Panc1 (cell line): Measurements from ENCODE around the gene ZNF800. TPM values are rescaled to one million over a fixed set of nuclear protein-coding genes. Genes with fewer than 3 reads are reported as not detected.

Experiments used
- ATAC-seq: fragments of 200-7000 bp; cut with Tn5 transposase; 2 replicates; pipeline ENCODE4 v1.9.1; 2020; ENCODE audit warnings: mild to moderate bottlenecking, moderate library complexity
- BruUV-seq: library from RNA; stranded (reverse); fragments of 400-500 nt; replicated peaks from 2 replicates; lab custom pipeline; 2021; lab: Mats Ljungman, UMichigan
- CTCF ChIA-PET: fragments of 300-600 bp; sonication (Branson Sonifier 250); formaldehyde crosslinking; loops from one replicate; lab custom pipeline; 2022; ENCODE audit warnings: antibody characterized with exemption; lab: Charles Lee
- POLR2A ChIA-PET: fragments of 300-600 bp; sonication (Branson Sonifier 250); formaldehyde crosslinking; loops from one replicate; lab custom pipeline; 2022; ENCODE audit warnings: antibody characterized with exemption; lab: Charles Lee
- DNase-seq: peaks from one replicate; pipeline ENCODE4 v3.0.0-alpha.2; 2010; ENCODE audit warnings: low read depth, low spot score
- H3K27ac ChIP-seq: 2 replicates; pipeline ENCODE4 v1.5.1; 2011; ENCODE audit warnings: mild to moderate bottlenecking, low read length, inconsistent platforms
- H3K27me3 ChIP-seq: fragments of 200-500 bp; sonication (Bioruptor generic); 2 replicates; pipeline ENCODE4 v1.6.0; 2014; ENCODE audit warnings: low read length, inconsistent platforms; ENCODE audit not compliant: control insufficient read depth, insufficient read depth
- H3K36me3 ChIP-seq: fragments of 200-500 bp; sonication (Bioruptor generic); 2 replicates; pipeline ENCODE4 v1.5.1; 2014; ENCODE audit warnings: inconsistent platforms, mild to moderate bottlenecking, low read length, moderate library complexity; ENCODE audit not compliant: control insufficient read depth, insufficient read depth
- H3K4me1 ChIP-seq: 2 replicates; pipeline ENCODE4 v1.5.1; 2011; ENCODE audit warnings: inconsistent platforms, mild to moderate bottlenecking, low read length, moderate library complexity; ENCODE audit not compliant: control insufficient read depth, insufficient read depth
- H3K4me3 ChIP-seq, 2 experiments: 2 replicates each; pipeline ENCODE4 v1.5.1; 2011 to 2012; ENCODE audit warnings: low read depth in 2 of 2, low read length in 2 of 2, mild to moderate bottlenecking in 2 of 2, inconsistent platforms in 1 of 2, moderate library complexity in 1 of 2
- H3K9me3 ChIP-seq: fragments of 200-500 bp; sonication (Bioruptor generic); 2 replicates; pipeline ENCODE4 v1.5.1; 2014; ENCODE audit warnings: low read depth, mild to moderate bottlenecking, inconsistent platforms, low read length, moderate library complexity; ENCODE audit not compliant: control insufficient read depth, insufficient read depth
- CTCF ChIP-seq: fragments of 450-650 bp; IDR thresholded peaks from 2 replicates; pipeline ENCODE4 v1.5.1; 2017; ENCODE audit warnings: mild to moderate bottlenecking
- POLR2AphosphoS5 ChIP-seq: IDR thresholded peaks from 2 replicates; pipeline ENCODE4 v1.6.1; 2012; ENCODE audit warnings: mild to moderate bottlenecking, low read depth, low read length, moderate library complexity
- REST ChIP-seq, 2 experiments: IDR thresholded peaks; 2 replicates each; pipeline ENCODE4 v1.6.1; 2011 to 2012; ENCODE audit warnings: low read depth in 2 of 2, control low read depth in 1 of 2, low read length in 1 of 2, mild to moderate bottlenecking in 1 of 2, moderate library complexity in 1 of 2; ENCODE audit not compliant: insufficient read depth in 1 of 2
- SIN3A ChIP-seq: IDR thresholded peaks from 2 replicates; pipeline ENCODE4 v1.6.1; 2012; ENCODE audit warnings: low read depth, mild to moderate bottlenecking, low read length, moderate library complexity, borderline replicate concordance; ENCODE audit not compliant: insufficient read depth
- TCF7L2 ChIP-seq: IDR thresholded peaks from 2 replicates; pipeline ENCODE4 v1.6.1; 2011; ENCODE audit warnings: mild to moderate bottlenecking, low read depth, low read length, inconsistent platforms
- in situ Hi-C: cut with HindIII; loops from 2 replicates; pipeline ENCODE4 v1.10.0; 2016; ENCODE audit warnings: low sequenced_read_pairs, low pct_unique_long_range_greater_than_20kb
- intact Hi-C: fragments of 100-400 bp; cut with micrococcal nuclease; formaldehyde crosslinking; loops from one replicate; pipeline ENCODE4 v1.10.0; 2022; ENCODE audit not compliant: unreplicated experiment
- total RNA-seq: library from RNA; stranded (reverse); gene quantifications from one replicate; pipeline ENCODE4 v1.2.1, GENCODE V29; 2021; ENCODE audit not compliant: unreplicated experiment

Gene ZNF800
- total RNA-seq, 1 experiment from 2014 or later, result 26.0 TPM

- Histone ChIP-seq H3K4me1 (no peaks in the 10 kb centered on the region), H3K27ac (no peak overlapping the region), H3K36me3 (no peaks in the 10 kb centered on the region), H3K27me3 (peaks cover 6% of the 10 kb centered on the region; the same call in 1 of the 2 replicates), H3K9me3 (no peaks in the 10 kb centered on the region), H3K4me3 (no peak overlapping the region)
- DNase-seq, result no peak
- in situ Hi-C loops, result no loop called here
- intact Hi-C loops, result loop anchor here (10.0 kb wide), 1 partner anchor 1178 kb away; no protein-coding TSS in a partner anchor
- no peak for ATAC-seq
- BruUV-seq, result no TSS peak
- TF ChIP-seq REST (IDR thresholded peaks at IDR 0.05; ENCODE audit: insufficient read depth in 1 of 2, low read depth in 2 of 2, low read length in 1 of 2), result no peak
- no peak for TF ChIP-seq CTCF
- no peak for TF ChIP-seq SIN3A
- no peak for TF ChIP-seq POLR2AphosphoS5
- TF ChIP-seq TCF7L2, result no peak
- CTCF ChIA-PET, result no interaction called here
- POLR2A ChIA-PET, result no interaction called here
Measured at GRCh38 chr7:127332880-127333279, 59.6 kb downstream of the ZNF800 start.

GRCh38 chr7:127330070-127330469 lies 62.4 kb downstream of the ZNF800 start:
- Histone ChIP-seq H3K27ac (no peak overlapping the region), H3K36me3 (no peaks in the 10 kb centered on the region), H3K4me1 (no peaks in the 10 kb centered on the region), H3K27me3 (peaks cover 9% of the 10 kb centered on the region), H3K9me3 (no peaks in the 10 kb centered on the region), H3K4me3 (no peak overlapping the region)
- ATAC-seq (no peak), DNase-seq (no peak)
- in situ Hi-C loops, result no loop called here
- ChIA-PET CTCF (no interaction called here), POLR2A (no interaction called here)
- BruUV-seq, result no TSS peak
- intact Hi-C loops, result loop anchor here (10.0 kb wide), 1 partner anchor 1175 kb away; no protein-coding TSS in a partner anchor
- TF ChIP-seq CTCF, result no peak
- TF ChIP-seq POLR2AphosphoS5, result no peak
- no peak for TF ChIP-seq SIN3A
- TF ChIP-seq TCF7L2, result no peak
- no peak for TF ChIP-seq REST (IDR thresholded peaks at IDR 0.05; ENCODE audit: insufficient read depth in 1 of 2, low read depth in 2 of 2, low read length in 1 of 2)
